D721Med (cell line): ENCODE measurements around the gene WLS.

ENCODE experiments used
- DNase-seq: peaks from one replicate; pipeline ENCODE4 v3.0.0; 2011; ENCODE audit warnings: low spot score; ENCODE audit not compliant: insufficient read length
- FAIRE-seq: peaks from 2 replicates; lab custom pipeline; 2011; peaks lifted over from hg19 to GRCh38; lab: Jason Lieb, UNC
- TF ChIP-seq, protein P1 (sequence below): IDR thresholded peaks from 2 replicates; pipeline ENCODE4 v1.5.1; 2012; ENCODE audit warnings: mild to moderate bottlenecking, control low read depth; ENCODE audit not compliant: insufficient read depth; ENCODE audit errors: missing control alignments

The WLS gene

DNA sequence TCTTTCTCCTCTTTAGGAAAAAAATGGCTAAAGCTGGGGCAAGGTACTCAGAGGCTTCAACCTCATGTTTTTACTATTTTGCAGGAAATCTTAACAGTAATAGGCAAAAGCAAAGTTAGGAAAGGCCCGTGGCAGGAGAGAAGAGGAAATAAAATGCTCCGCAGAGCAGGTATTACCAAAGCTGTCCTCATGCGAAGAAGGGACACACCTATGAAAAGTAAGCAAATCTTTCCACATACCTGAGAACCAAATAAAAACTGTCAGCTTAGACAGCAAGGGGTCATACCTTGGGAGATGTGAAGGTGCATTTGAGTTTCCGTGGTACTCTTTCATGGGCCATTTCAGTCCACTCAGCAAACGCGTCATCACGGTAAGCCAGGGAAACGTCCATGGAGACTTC, 73.5 kb downstream of the WLS start:
- TF ChIP-seq, protein P1, sequence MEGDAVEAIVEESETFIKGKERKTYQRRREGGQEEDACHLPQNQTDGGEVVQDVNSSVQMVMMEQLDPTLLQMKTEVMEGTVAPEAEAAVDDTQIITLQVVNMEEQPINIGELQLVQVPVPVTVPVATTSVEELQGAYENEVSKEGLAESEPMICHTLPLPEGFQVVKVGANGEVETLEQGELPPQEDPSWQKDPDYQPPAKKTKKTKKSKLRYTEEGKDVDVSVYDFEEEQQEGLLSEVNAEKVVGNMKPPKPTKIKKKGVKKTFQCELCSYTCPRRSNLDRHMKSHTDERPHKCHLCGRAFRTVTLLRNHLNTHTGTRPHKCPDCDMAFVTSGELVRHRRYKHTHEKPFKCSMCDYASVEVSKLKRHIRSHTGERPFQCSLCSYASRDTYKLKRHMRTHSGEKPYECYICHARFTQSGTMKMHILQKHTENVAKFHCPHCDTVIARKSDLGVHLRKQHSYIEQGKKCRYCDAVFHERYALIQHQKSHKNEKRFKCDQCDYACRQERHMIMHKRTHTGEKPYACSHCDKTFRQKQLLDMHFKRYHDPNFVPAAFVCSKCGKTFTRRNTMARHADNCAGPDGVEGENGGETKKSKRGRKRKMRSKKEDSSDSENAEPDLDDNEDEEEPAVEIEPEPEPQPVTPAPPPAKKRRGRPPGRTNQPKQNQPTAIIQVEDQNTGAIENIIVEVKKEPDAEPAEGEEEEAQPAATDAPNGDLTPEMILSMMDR = no peak
- no peak for DNase-seq
- FAIRE-seq = no peak

DNA sequence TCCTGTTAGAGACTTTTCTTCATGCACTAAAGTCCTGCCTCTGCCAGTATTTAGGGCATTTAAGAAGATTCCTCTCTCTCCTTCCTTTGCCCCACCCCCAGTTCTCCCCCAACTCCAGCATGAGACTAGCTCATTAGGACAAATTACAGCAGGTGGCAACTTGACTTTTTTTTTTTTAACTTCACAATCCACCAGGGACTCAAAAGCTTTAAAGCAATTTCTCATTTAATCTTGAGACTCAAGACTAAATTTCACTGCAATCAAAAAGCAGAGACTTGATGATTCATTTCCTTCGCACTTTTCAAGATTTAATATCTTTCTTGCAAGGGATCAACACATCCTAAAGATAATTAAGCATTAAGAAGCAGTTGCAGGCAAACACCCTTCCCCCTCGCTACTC, 74.9 kb downstream of the WLS start:
- no peak for FAIRE-seq
- TF ChIP-seq, protein P1 = no peak
- no peak for DNase-seq

- TF ChIP-seq, protein P1 = no peak
- FAIRE-seq (no peak), DNase-seq (no peak)
Measured at GRCh38 chr1:68151690-68152089, 80.6 kb downstream of the WLS start.

DNA sequence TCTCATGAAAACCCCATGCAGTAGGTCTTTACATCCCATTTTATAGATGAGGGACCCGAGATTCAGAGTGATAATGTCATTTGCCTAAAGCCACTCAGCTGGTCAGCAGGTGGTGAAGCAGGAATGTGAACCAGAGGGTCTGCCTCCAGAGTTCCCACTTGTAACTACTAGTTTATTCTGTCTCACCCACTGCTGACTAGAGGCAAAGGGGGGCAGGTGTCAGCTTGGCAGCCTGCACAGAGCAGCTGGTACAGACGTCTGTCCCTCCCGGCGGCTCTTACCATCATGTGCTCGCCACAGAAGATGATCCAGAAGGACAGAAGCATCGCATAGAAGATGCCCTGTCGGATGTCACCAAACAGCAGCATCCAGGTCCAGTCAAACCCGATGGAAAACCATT, 82.4 kb downstream of the WLS start:
- no peak for FAIRE-seq
- TF ChIP-seq, protein P1 = no peak
- no peak for DNase-seq

DNA sequence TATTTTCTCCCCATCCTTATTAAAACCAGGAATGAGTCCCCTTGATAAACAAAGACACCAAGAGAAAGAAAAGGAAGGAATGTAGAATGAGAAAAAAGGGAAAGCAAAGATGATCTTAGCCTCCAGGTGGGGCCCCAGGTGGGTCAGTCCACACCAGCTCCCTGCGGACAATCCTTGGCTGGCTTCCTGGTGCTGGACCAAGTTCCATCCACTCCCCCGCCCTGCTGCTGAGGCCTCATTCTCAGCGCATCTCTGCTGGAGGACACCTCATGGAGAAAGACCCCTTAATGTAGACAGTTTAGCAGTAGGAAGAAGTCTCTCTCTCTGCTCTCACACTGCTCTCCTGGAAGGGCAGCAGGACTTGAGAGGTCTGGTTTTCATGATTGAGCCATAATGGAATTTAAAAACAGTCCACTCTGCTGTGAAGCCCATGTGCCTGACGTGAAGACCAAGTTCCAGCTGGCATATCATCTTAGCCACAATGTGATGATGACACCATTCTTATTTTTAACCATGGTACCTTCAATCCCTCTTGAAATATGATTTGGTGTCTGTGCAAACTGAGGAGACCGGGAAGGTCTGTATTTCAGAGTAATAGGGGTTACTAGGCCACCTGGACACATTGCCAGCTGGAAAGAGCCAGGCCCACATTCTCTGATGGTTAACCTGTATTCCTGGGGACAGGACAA, 83.1 kb downstream of the WLS start:
- FAIRE-seq (no peak), DNase-seq (no peak)

DNA sequence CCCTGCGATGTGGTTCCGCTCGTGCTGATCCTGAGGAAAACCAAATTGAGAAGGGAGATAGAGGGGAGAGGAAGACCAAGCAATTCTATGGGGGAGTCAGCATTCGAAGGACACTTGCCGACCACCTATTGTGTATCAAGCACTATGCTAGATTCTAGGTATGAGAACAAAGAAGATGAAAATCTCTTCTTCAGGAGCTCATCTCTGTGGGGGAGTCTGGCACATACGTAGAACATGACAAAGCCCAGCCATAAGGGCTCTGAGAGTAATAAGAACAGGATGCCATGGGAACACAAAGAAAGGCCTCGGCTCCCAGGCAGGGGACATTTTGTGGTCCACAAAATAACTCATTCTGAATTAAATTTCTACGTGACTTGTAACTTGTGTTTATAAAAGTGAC, 83.7 kb downstream of the WLS start:
- TF ChIP-seq, protein P1 = no peak
- DNase-seq (no peak), FAIRE-seq (no peak)

More for the DNA sequence above, 83.1 kb downstream of the WLS start:
- TF ChIP-seq, protein P1 = no peak

- FAIRE-seq (no peak), DNase-seq (no peak)
- TF ChIP-seq, protein P1 = no peak
Measured at GRCh38 chr1:68147534-68148171, 84.7 kb downstream of the WLS start.
